Stimulated activated naive CD4-positive, alpha-beta T cell treated with Interleukin-2 at 50 U/mL for 16 hours (primary cell): Measurements from ENCODE around the gene SETD9.
A peak's percentile ranks its signal among the peaks of the same experiment; 100 is the strongest.

ENCODE experiments used
- DNase-seq: peaks from one replicate; lab custom pipeline; 2025; lab: John Stamatoyannopoulos, UW

The SETD9 gene

GRCh38 chr5:56909294-56910209 lies at the start of gene SETD9:
SETD9 (plus strand) TSS chr5:56909596; CDS start chr5:56909646, 50 bp downstream.
- peak; percentile 94 for DNase-seq

DNA sequence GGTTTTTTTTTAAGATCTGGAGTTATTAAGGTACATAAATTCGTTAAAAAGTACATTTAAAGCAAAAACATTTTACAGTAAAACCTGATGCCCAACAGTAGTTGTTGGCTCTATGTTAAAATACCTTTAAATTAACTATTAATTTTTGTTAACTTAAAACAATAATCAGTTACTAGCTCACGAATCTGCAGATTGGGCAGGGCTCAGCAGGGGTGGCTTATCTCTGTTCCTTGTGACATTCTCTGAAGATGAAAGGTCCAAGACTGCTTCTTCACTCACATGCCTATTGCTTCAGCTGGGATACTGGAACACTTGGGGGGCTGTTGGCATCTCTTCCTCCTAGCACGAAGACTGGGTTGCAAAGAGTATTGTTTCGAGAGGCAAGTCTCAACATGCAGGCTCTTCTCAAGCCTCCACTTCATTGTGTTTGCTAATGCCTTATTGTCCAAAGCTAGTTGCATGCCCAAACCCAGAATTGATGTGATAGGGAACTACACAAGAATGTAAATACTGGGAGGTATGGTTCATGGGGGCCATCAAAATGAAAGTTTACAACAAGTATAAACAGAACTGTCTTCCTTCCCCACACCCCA lies 47.4 kb upstream of the SETD9 start:
- no peak for DNase-seq

DNA sequence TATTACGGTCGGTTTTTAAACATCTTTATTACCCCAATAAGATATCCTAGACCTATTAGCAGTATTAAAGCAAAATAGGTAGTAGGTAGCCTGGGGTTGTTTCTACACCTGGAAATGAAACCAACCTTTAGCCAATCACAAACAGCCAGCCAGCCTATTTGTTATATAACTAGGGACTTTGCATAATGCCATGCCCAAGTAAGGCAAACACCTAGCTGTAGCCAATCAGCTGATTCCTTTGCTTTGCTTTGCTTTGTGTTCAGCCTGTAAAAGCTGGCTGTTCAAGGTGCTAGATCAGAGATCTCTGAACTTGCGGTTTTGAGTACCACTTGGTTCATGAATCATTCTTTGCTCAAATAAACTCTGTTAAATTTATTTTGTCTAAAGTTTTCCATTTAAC lies 46.5 kb upstream of the SETD9 start:
- DNase-seq = no peak

DNA sequence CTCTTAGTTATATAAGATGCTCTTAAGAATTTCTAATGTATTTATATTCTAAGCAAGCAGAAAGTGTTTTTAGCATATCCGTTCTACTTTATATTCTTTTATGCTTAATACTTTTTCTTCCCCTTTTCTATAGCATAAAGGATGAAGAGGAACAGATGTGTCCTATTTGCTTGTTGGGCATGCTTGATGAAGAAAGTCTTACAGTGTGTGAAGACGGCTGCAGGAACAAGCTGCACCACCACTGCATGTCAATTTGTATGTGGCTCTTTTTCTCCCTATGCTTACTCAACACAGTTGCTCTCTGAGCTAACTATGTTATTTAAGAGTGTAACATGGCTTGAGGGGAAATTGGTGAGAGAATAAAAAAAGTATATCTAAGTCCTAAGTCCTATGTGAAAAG lies 37.6 kb upstream of the SETD9 start:
- DNase-seq = no peak

DNA sequence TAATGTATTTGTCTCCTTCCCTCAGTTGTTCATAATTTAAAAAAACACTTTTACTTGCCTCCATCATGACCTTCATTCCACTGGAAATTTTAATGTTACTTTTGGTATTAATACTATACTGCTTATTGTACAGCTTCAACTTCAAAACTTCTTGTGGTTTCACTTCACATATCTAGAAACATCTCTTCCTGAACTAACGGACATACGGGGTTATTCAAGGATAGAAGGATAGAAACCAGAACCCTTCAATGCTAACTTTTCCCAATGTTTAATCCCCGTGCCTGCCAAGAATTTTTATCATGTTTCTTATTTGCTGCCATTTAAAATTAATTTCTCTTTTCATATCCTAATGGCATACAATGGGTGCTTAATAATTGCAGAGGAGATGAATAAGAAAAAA lies 36.3 kb upstream of the SETD9 start:
- DNase-seq = no peak

- no peak for DNase-seq
These were observed 33.1 kb upstream of the SETD9 start for GRCh38 chr5:56876327-56876726.

DNA sequence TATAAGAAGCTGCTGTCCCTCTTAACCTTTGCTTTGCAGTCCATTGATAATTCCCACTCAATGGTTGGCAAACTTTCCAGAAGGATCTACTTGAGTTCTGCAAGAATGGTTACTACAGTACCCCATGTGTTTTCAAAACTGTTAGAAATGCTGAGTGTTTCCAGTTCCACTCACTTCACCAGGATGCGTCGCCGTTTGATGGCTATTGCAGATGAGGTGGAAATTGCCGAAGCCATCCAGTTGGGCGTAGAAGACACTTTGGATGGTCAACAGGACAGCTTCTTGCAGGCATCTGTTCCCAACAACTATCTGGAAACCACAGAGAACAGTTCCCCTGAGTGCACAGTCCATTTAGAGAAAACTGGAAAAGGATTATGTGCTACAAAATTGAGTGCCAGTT lies 27.8 kb upstream of the SETD9 start:
- DNase-seq = no peak

- no peak for DNase-seq
These were observed 16.0 kb upstream of the SETD9 start for GRCh38 chr5:56893251-56893951.

DNA sequence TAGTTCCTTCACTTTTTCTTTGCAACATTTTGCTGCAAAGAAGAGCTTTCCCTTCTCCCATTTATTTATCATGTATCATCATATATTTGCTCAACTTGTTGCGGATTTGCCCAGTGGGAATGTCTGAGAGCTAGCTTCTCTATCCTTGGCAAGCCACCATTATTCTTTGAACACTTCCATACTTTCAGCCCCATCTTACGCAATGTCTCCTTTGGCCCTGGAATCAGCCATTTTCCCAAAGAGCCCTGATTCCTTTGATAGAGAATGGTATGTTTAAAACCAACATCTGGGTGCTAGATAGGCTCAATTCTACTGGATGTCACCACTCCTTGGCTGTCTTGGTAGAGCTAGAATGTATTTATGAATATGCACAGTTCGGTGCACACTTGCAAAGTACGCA lies 12.6 kb upstream of the SETD9 start:
- no peak for DNase-seq

DNA sequence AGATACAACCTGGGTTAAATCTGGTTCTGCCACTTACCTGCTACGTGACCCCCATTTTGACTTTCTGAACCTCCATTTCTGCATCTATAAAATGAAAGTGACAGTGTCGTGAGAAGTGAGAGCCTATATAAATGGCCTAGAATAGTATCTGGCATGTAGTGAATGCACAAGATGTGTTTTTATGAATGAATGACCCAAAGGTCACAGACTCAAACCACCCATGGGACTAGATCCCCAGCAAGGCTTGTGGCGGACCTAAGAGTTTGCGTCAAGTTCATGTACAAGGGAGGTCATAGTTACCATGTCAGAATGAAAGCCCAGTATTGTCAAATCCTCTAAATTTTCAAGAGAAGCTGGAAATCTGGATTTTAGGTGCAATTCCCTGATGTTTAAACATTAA lies 11.2 kb upstream of the SETD9 start:
- no peak for DNase-seq

- no peak for DNase-seq
These were observed 9.0 kb upstream of the SETD9 start for GRCh38 chr5:56900395-56900794.

- DNase-seq = no peak
These were observed 8.4 kb upstream of the SETD9 start for GRCh38 chr5:56900858-56901578.

DNA sequence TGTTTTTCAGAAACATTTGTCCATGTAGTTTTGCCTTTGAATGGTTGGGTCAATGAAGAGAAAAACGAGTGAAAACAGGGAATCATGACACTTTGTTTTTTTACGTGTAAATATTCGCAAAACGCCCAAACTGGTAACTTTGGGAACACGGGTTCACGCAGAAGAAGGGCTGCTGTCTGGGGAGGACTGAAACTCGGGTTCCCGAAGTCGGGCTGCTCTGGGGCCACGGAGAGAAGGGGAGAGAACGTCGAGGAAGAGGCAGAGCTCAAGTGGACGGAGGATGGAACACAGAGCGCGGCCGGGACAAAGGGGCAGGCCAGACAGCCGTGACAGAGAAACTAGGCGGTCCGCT lies 478 bp upstream of the SETD9 start:
- no peak for DNase-seq

DNA sequence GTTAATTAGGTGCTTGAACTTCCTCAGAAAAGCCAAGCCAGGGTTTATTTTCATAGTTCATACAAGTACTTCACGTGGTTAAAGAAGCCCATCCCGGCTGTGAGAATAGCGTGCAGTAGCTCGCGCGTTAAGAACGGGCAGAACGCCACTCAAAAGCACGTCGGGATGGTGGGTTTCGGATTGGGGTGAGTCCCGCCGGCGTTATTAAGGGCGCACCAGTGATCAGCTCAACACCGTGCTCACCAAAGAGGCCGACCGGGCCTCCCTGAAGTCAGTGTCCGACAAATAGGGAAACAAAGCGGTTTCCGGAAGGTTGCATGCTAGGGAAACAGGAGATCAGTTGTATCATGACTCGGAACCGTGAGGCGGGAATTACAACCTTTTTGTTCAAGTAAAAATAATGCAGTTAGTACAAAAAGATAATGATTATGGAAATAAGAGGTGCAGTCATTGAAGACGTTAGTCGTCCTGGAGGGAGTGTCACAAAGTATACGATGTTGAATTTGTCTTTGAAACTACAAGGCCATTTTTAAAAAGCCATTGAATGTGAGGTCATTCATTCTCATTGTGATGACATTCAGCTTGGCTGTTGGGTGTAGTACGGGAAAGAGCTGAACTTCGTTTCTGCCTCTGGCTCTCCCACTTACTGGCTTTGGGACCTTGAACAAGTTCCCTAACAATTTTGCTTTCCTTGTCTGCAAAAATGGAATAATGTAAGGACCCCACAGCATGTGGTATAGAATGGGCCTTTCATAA lies 992 bp downstream of the SETD9 start:
- peak; percentile 40 for DNase-seq

DNA sequence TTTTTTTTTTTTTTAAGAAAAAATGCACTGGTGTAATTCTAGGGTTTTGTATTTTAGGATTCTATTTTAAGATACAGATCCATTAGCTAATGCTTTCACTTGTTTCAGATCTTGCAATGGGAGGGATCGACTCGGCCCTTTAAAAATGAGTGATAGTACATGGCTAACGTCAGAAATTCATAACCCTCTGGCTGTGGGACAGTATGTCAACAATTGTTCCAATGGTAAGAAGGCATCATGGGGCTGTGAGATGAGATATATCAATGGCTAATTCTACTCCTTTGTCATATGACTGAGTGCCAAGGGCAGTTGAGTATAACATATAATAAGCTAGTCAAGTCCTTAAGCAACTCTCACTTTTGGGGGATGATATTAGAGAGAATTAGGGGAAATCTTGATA lies 4.4 kb downstream of the SETD9 start:
- no peak for DNase-seq

- DNase-seq = no peak
These were observed 5.3 kb downstream of the SETD9 start for GRCh38 chr5:56914678-56915077.

DNA sequence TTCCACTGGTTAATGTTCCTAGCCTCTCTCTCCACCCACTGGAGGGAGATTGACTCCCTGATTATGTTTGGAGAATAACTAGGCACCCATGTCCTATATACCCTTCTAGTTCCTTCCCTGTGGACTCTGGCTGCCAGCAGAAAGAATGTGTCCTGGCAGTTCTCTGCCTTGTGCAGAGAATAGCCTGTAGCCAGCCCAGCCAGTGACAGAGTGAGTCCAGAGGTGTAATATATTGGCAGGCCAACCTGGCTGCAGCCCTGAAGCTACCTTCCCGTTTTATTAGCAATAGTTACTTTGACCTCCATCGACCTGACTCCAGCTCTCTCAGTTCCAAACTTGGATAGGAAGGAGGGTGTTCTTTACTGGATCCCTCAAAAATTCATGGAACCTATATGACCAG lies 8.1 kb downstream of the SETD9 start:
- no peak for DNase-seq

- no peak for DNase-seq
These were observed 8.7 kb downstream of the SETD9 start for GRCh38 chr5:56918054-56918453.

DNA sequence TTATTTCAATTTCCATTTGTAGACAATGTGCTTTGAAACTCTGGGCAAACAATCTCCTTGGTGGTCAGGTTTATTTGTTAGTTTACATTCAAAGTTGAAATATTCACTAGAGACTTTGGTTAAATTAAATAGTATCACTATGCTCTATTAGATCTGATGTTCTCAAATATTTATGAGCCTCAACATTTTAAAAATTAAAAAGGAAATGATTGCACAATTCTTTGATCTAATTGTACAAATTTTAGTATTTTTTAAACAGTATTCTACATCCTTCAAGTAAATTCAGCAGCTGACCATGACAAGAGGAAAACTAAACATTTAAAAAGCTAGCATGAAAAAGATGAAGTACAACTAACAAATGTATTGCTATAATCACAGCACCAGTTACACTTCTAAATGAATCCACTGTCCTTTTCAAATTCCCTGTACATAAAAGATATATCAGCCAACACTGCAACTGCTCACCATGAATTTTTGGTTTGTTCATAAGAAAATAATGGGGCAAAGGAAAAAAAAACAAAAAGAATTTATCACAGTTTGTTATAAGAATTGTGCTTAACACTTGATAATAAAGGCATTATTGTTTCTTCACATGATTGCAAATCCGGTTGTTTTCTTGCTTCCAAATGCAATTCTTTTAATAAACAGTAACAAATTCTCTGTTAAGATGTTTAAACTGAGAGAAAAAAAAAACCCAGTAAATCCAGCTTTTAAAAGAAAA lies 10.7 kb downstream of the SETD9 start:
- DNase-seq = no peak

DNA sequence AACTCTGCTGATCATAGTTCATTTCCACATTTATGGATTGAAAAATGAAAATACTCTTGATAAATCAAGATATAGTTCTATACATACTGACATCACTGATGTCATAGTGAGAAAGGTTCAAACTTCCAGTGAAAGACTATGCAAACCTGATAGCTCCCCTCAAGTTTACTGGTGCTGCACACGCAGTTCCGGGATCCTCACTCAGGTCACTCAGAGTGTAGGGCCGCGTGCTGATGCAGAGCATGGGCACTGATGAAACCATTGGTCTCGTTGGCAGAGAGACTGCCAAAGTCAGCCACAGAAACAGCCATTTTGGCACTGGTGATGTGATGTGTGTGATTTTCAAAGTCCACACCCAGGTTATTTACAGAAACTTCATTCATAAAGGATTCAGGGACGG lies 13.5 kb downstream of the SETD9 start:
- no peak for DNase-seq

DNA sequence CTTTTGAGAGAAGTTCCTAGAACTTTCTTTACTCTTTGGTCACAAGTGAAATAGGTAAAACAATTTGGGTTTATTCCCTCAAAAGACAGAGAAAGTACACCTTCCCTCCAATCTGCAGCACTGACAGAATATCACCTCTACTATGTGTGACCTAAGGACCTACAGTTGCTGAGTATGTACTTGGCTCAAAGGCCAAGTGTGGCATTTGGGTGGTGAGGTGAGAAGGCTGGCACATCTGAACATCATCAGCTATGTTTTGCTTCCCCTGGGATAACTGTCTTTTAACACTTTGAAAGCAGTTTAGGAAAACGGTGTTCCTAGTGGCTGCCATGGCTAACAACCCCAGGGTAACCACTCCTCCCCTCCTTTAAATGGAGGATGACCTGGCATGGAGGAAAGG lies 24.9 kb downstream of the SETD9 start:
- no peak for DNase-seq
